OCI-LY3 (cell line): ENCODE data around the gene PNLDC1.

ENCODE experiments used
- H2AFZ ChIP-seq: fragments of 200-600, 300-600 bp; shearing (Covaris generic); 2 replicates; pipeline ENCODE4 v1.6.0; 2014; ENCODE audit warnings: antibody characterized with exemption, low read depth, low read length
- H3K27ac ChIP-seq: fragments of 200-600, 300-600 bp; sonication (generic); 2 replicates; pipeline ENCODE4 v1.5.1; 2014; ENCODE audit warnings: mild to moderate bottlenecking, low read length, moderate library complexity, mixed read lengths
- H3K27me3 ChIP-seq: fragments of 200-600, 300-600 bp; sonication (generic); 2 replicates; pipeline ENCODE4 v1.6.1; 2014; ENCODE audit warnings: low read depth, low read length, mixed read lengths
- H3K36me3 ChIP-seq: fragments of 200-600, 300-600 bp; sonication (generic); replicated peaks from 2 replicates; pipeline ENCODE3; 2014; ENCODE audit warnings: low read depth, low read length, mixed read lengths
- H3K4me1 ChIP-seq: fragments of 300-600, 200-600 bp; sonication (generic); 2 replicates; pipeline ENCODE4 v1.6.1; 2014; ENCODE audit warnings: low read length, mixed read lengths
- H3K4me2 ChIP-seq: fragments of 200-600, 300-600 bp; sonication (generic); 2 replicates; pipeline ENCODE4 v1.6.1; 2014; ENCODE audit warnings: low read length, mixed read lengths
- H3K4me3 ChIP-seq: fragments of 300-600, 200-600 bp; sonication (generic); 2 replicates; pipeline ENCODE4 v1.5.1; 2014; ENCODE audit warnings: antibody characterized with exemption, mild to moderate bottlenecking, low read length, moderate library complexity
- H3K79me2 ChIP-seq: fragments of 300-600, 200-600 bp; shearing (Covaris generic); 2 replicates; pipeline ENCODE4 v1.6.1; 2014; ENCODE audit warnings: mild to moderate bottlenecking, low read length, mixed read lengths
- H3K9ac ChIP-seq: fragments of 300-600, 200-600 bp; shearing (Covaris generic); 2 replicates; pipeline ENCODE4 v1.6.0; 2014; ENCODE audit warnings: mild to moderate bottlenecking, low read length, moderate library complexity
- H3K9me3 ChIP-seq: fragments of 200-600, 300-600 bp; shearing (Covaris generic); 2 replicates; pipeline ENCODE4 v1.6.1; 2014; ENCODE audit warnings: low read length, mixed read lengths; ENCODE audit not compliant: insufficient read depth
- H4K20me1 ChIP-seq: fragments of 200-600, 300-600 bp; sonication (generic); 2 replicates; pipeline ENCODE4 v1.6.1; 2016; ENCODE audit warnings: low read length, mixed read lengths; ENCODE audit not compliant: insufficient read depth
- EZH2phosphoT487 ChIP-seq: fragments of 200-600 bp; shearing (Covaris generic); IDR thresholded peaks from 2 replicates; pipeline ENCODE4 v1.6.1; 2018; ENCODE audit warnings: antibody characterized with exemption, mixed run types, low read depth
- TF ChIP-seq, protein P1 (sequence below): fragments of 200-600, 300-600 bp; sonication (generic); IDR thresholded peaks from 2 replicates; pipeline ENCODE4 v1.5.1; 2014; ENCODE audit warnings: antibody characterized with exemption, low read length, low read depth

The PNLDC1 gene

GRCh38 chr6:159804504-159804903 lies 4.4 kb downstream of the PNLDC1 start:
- Histone ChIP-seq H3K4me3 (no peak overlapping the region), H3K36me3 (no peaks in the 10 kb centered on the region), H3K27ac (no peak overlapping the region), H2AFZ (no peak overlapping the region), H3K4me2 (no peak overlapping the region), H3K9ac (no peak overlapping the region), H3K79me2 (no peaks in the 10 kb centered on the region), H3K9me3 (no peaks in the 10 kb centered on the region), H3K4me1 (no peaks in the 10 kb centered on the region), H3K27me3 (no peaks in the 10 kb centered on the region), H4K20me1 (no peaks in the 10 kb centered on the region)
- TF ChIP-seq, protein P1, sequence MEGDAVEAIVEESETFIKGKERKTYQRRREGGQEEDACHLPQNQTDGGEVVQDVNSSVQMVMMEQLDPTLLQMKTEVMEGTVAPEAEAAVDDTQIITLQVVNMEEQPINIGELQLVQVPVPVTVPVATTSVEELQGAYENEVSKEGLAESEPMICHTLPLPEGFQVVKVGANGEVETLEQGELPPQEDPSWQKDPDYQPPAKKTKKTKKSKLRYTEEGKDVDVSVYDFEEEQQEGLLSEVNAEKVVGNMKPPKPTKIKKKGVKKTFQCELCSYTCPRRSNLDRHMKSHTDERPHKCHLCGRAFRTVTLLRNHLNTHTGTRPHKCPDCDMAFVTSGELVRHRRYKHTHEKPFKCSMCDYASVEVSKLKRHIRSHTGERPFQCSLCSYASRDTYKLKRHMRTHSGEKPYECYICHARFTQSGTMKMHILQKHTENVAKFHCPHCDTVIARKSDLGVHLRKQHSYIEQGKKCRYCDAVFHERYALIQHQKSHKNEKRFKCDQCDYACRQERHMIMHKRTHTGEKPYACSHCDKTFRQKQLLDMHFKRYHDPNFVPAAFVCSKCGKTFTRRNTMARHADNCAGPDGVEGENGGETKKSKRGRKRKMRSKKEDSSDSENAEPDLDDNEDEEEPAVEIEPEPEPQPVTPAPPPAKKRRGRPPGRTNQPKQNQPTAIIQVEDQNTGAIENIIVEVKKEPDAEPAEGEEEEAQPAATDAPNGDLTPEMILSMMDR = no peak
- no peak for TF ChIP-seq EZH2phosphoT487

- H2AFZ ChIP-seq = no peak overlapping the region
- H3K9ac ChIP-seq = no peak overlapping the region
- TF ChIP-seq, protein P1 = no peak
- TF ChIP-seq EZH2phosphoT487 = no peak
- H3K4me1 ChIP-seq = no peaks in the 10 kb centered on the region
- H3K4me3 ChIP-seq = no peak overlapping the region
- H3K4me2 ChIP-seq = no peak overlapping the region
- H3K9me3 ChIP-seq = no peaks in the 10 kb centered on the region
- H3K27me3 ChIP-seq = no peaks in the 10 kb centered on the region
- H3K27ac ChIP-seq = no peak overlapping the region
- H4K20me1 ChIP-seq = no peaks in the 10 kb centered on the region
- no peaks in the 10 kb centered on the region for H3K79me2 ChIP-seq
- H3K36me3 ChIP-seq = no peaks in the 10 kb centered on the region
Observed at GRCh38 chr6:159805440-159806020, 5.5 kb downstream of the PNLDC1 start.

GRCh38 chr6:159806021-159806458 lies 6.0 kb downstream of the PNLDC1 start:
- no peaks in the 10 kb centered on the region for H3K9me3 ChIP-seq
- no peak overlapping the region for H3K27ac ChIP-seq
- no peak overlapping the region for H3K9ac ChIP-seq
- no peak overlapping the region for H3K4me3 ChIP-seq
- H4K20me1 ChIP-seq = no peaks in the 10 kb centered on the region
- no peaks in the 10 kb centered on the region; the same call in 1 of the 2 replicates for H3K4me1 ChIP-seq
- H3K36me3 ChIP-seq = no peaks in the 10 kb centered on the region
- TF ChIP-seq, protein P1 = no peak
- TF ChIP-seq EZH2phosphoT487 = no peak
- no peak overlapping the region for H3K4me2 ChIP-seq
- no peaks in the 10 kb centered on the region for H3K27me3 ChIP-seq
- no peaks in the 10 kb centered on the region for H3K79me2 ChIP-seq
- H2AFZ ChIP-seq = no peak overlapping the region

DNA sequence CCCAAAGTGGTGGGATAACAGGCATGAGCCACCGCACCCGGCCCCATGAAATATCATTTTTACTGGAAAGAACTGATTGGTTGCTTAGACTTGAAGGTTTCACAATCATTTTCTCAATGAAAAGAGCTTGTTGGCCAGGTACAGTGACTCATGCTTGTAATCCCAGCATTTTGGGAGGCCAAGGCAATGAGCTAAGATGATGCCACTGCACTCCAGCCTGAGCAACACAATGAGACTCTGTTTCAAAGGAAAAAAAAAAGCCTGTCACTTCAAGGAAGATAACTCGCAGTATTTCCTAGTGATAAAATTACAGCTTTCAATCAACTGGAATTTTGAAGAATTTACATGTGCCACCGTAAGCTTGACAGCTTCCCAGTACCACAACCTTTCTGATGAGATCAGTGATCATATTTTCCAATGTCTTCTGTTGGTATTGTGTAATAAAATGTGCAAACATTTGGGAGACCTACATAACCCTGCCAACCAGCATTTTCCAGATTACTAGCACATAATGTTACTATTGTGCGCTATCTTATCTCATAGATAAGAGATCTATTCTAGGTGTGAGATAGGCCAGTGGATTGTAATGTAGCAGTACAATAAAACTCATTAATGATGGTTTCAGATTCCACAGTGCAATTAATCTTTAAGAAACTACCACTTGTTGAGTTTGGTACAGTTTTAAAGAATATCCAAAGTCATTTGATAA lies 7.2 kb downstream of the PNLDC1 start:
- peaks cover 13% of the 10 kb centered on the region for H3K4me1 ChIP-seq
- no peaks in the 10 kb centered on the region for H4K20me1 ChIP-seq
- H3K9me3 ChIP-seq = no peaks in the 10 kb centered on the region
- H3K27me3 ChIP-seq = no peaks in the 10 kb centered on the region
- no peak overlapping the region for H3K27ac ChIP-seq
- TF ChIP-seq, protein P1 = no peak
- no peak for TF ChIP-seq EZH2phosphoT487
- H3K4me3 ChIP-seq = no peak overlapping the region
- H2AFZ ChIP-seq = no peak overlapping the region
- H3K36me3 ChIP-seq = peaks cover 3% of the 10 kb centered on the region
- no peak overlapping the region for H3K9ac ChIP-seq
- H3K4me2 ChIP-seq = no peak overlapping the region
- H3K79me2 ChIP-seq = no peaks in the 10 kb centered on the region
